Central memory CD8-positive, alpha-beta T cell (primary cell): Measurements from ENCODE around the gene FGF14.
A peak's percentile ranks its signal among the peaks of the same experiment; 100 is the strongest.

ENCODE experiments used
- ATAC-seq: fragments of 150-1000 bp; cut with Tn5 transposase; replicated peaks from 2 replicates; pipeline ENCODE4 v1.10.0; 2022; ENCODE audit warnings: mild to moderate bottlenecking, moderate FRiP score, moderate number of reproducible peaks; ENCODE audit not compliant: poor library complexity, severe bottlenecking; ENCODE audit errors: extremely low read depth
- DNase-seq, 2 donors: peaks; one replicate each; pipeline ENCODE4 v3.0.0; 2021; ENCODE audit warnings: low spot score in 2 of 2
- H3K27ac Mint-ChIP-seq: one replicate; pipeline ENCODE4 v1.8.0; 2022; ENCODE audit warnings: low read depth, mild to moderate bottlenecking, moderate library complexity, mixed read lengths
- H3K27me3 Mint-ChIP-seq: one replicate; pipeline ENCODE4 v1.8.0; 2022; ENCODE audit warnings: mixed read lengths
- H3K36me3 Mint-ChIP-seq: one replicate; pipeline ENCODE4 v1.8.0; 2022; ENCODE audit warnings: mild to moderate bottlenecking, moderate library complexity, mixed read lengths; ENCODE audit not compliant: insufficient read depth
- H3K4me1 Mint-ChIP-seq: one replicate; pipeline ENCODE4 v1.8.0; 2022; ENCODE audit warnings: mixed read lengths
- H3K4me3 Mint-ChIP-seq: one replicate; pipeline ENCODE4 v1.8.0; 2022; ENCODE audit warnings: mild to moderate bottlenecking, moderate library complexity, mixed read lengths
- H3K9me3 Mint-ChIP-seq: one replicate; pipeline ENCODE4 v1.8.0; 2022; ENCODE audit warnings: mixed read lengths

The FGF14 gene

DNA sequence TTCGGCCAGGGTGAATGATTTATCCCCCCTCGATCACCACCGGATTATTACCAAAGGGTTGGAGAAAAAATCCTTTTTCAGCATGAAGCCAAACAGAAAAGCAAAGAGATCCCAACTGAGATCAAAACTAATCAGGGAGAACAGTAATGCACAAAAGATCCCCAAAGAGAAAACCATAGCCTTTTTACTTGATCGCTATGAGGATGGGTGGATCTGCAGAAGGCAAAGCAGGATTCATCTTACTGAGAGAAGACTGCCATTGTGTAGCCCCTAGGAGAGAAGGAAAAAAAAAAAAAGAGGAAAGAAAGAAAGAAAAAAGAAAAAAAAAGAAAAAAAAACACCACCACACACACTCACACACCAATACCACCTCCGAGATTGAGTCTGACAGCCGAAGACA lies at the start of gene FGF14:
FGF14 (minus strand) TSS at position 283 of the 400 bp plus-strand sequence.
- H3K27me3 Mint-ChIP-seq: peaks cover 87% of the 10 kb centered on the region
- H3K27ac Mint-ChIP-seq: no peak within 1 kb of the TSS
- no peaks in the 10 kb centered on the region for H3K9me3 Mint-ChIP-seq
- DNase-seq (no peak), ATAC-seq (no peak)
- peaks cover 6% of the 10 kb centered on the region for H3K36me3 Mint-ChIP-seq
- peak within 1 kb of the TSS; percentile 54 for H3K4me3 Mint-ChIP-seq
- peaks cover 27% of the 10 kb centered on the region for H3K4me1 Mint-ChIP-seq

DNA sequence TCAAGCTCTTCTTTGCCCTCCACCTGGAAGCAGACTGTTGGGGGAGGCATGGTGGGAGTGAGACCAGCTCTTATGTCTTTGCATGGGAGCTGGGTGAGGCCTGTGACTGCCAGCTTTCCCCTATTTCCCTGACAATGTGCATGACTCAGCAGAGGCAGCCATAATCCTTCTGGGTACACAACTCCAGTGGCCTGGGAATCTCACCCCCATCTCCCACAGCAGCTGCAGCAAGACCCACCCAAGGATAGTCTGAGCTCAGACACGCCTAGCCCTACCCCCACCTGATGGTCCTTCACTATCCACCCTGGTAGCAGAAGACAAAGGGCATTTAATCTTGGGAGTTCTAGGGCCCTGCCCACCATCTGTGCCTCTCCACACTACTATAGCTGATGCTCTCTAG lies 41.4 kb upstream of the FGF14 start:
- Mint-ChIP-seq H3K27me3 (peaks cover 63% of the 10 kb centered on the region), H3K9me3 (peaks cover 8% of the 10 kb centered on the region), H3K4me1 (no peaks in the 10 kb centered on the region)

DNA sequence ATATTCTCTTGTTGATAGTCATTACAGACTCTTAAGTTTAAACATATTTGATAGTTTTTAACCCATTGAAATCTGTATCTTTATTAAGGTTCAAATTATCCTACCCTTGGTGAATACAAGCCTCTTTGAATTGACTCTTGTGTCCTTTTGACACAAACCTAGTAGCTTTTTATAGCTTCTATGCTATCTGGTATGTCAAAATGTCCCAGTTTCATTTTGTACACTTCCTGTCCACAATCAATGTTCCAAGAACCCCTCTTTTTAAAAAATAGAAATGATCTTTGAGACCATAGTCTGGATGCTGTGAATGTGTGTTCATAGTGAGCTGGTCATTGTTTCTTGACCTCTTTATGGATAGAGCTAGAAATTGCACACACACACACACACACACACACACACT lies 39.2 kb upstream of the FGF14 start:
- Mint-ChIP-seq H3K27ac (no peak overlapping the region), H3K4me3 (no peak overlapping the region), H3K36me3 (peaks cover 3% of the 10 kb centered on the region), H3K27me3 (peaks cover 54% of the 10 kb centered on the region), H3K4me1 (no peaks in the 10 kb centered on the region), H3K9me3 (peaks cover 8% of the 10 kb centered on the region)
- no peak for DNase-seq
- no peak for ATAC-seq

More for the DNA sequence above, 41.4 kb upstream of the FGF14 start:
- no peak for ATAC-seq
- DNase-seq: no peak
- peaks cover 3% of the 10 kb centered on the region for H3K36me3 Mint-ChIP-seq
- no peak overlapping the region for H3K27ac Mint-ChIP-seq
- H3K4me3 Mint-ChIP-seq: no peak overlapping the region

DNA sequence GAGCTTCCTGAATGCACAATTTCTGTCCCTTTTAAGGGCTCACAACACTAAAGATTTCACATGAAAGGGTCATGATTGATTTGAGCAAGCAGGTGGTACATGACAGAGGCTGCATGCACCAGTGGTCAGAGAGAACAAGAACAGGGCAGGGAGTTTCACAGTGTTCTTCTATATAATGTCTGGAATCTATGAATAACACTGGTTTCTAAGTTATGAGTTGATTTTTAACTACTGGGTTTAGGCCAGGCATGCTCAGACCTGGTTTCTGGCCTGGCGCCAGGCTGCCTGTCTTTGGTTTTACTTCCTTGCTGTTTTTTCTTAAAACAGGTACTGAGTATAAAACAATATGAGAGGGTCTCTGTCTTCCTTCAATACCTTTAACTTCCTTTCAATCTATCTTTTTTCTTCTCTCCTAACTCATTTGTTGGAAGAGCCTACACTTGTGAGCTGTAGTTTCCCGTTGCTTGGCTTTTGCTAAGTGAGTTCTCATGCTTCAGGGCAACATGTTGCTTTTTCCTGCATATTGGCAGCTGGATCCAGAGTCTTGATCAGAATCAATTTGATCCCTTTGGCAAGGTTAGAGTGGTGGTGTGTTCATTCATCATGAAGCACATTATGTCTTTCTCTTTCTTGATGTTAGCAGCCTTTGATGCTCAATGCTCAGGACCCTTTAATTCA lies 38.5 kb upstream of the FGF14 start:
- H3K27ac Mint-ChIP-seq: no peak overlapping the region
- H3K4me3 Mint-ChIP-seq: no peak overlapping the region
- no peaks in the 10 kb centered on the region for H3K4me1 Mint-ChIP-seq
- H3K27me3 Mint-ChIP-seq: peaks cover 59% of the 10 kb centered on the region
- DNase-seq: no peak
- peaks cover 8% of the 10 kb centered on the region for H3K9me3 Mint-ChIP-seq
- no peak for ATAC-seq
- H3K36me3 Mint-ChIP-seq: peaks cover 3% of the 10 kb centered on the region

DNA sequence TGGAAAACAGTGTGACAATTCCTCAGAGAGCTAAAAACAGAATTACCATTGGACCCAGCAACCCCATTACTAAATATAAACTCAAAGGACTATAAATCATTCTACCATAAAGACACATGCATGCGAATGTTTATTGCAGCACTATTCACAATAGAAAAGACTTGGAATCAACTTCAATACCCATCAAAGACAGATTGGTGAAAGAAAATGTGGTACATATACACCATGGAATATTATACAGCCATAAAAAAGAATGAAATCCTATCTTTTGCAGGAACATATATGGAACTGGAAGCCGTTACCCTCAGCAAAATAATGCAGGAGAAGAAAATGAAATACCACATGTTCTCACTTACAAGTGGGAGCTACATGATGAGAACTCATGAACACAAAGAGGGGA lies 20.8 kb upstream of the FGF14 start:
- DNase-seq: no peak
- peaks cover 10% of the 10 kb centered on the region for H3K9me3 Mint-ChIP-seq
- H3K27ac Mint-ChIP-seq: no peak overlapping the region
- no peak overlapping the region for H3K4me3 Mint-ChIP-seq
- no peaks in the 10 kb centered on the region for H3K36me3 Mint-ChIP-seq
- H3K27me3 Mint-ChIP-seq: peaks cover 10% of the 10 kb centered on the region
- no peaks in the 10 kb centered on the region for H3K4me1 Mint-ChIP-seq
- no peak for ATAC-seq

DNA sequence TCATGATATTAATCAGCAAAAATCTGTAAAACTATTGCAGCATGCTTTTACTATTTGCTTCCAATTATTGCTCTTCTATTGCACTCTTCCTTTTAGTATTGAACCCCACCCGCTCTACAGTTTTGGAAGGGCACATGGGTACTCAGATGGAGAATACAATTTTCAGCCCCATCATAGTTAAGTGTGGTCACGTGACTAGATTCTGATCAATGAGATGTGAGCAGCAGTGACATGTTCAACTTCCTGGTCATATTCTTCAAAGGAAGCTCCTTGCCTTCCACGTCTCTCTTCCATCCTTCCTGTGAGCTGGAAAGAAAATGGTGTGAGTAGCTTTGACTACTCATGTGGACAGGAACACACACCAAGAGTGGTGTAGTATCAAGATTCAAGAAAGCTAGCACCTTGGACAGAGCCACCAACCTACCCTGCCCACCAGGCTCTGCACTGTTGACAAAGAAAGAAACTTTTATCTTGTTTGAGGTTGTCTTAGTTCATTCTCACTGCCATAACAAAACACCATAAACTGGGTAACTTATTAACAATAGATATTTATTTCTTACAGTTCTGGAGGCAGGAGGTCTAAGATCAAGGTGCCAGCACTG lies 3.8 kb upstream of the FGF14 start:
- DNase-seq (no peak), ATAC-seq (no peak)
- H3K27me3 Mint-ChIP-seq: peaks cover 88% of the 10 kb centered on the region

DNA sequence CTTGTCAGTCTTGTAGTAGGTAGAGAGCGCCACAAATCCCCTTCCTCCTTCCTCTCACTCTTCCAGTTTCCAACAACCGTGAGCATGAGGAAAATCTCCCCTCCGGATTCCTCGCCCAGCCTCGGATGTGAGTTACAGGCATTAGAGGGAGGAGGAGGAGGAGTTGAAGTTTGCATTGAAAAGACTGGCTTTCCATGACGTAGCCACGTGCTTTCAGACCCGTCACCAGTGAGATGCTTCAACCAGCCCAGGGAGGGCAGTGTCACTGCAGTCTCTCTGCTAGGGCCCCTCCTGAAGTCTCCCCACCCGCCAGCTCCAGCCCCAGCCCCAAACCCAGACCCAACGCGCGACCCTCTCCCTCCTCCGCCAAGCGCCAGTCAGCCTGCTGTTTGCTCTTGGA lies 442 bp upstream of the FGF14 start:
- Mint-ChIP-seq H3K4me3 (peak overlapping the region; percentile 38), H3K27me3 (peaks cover 87% of the 10 kb centered on the region), H3K36me3 (peaks cover 7% of the 10 kb centered on the region)

More for the DNA sequence above, 3.8 kb upstream of the FGF14 start:
- Mint-ChIP-seq H3K9me3 (no peaks in the 10 kb centered on the region), H3K4me1 (peaks cover 19% of the 10 kb centered on the region), H3K4me3 (no peak overlapping the region), H3K27ac (no peak overlapping the region), H3K36me3 (peaks cover 7% of the 10 kb centered on the region)

DNA sequence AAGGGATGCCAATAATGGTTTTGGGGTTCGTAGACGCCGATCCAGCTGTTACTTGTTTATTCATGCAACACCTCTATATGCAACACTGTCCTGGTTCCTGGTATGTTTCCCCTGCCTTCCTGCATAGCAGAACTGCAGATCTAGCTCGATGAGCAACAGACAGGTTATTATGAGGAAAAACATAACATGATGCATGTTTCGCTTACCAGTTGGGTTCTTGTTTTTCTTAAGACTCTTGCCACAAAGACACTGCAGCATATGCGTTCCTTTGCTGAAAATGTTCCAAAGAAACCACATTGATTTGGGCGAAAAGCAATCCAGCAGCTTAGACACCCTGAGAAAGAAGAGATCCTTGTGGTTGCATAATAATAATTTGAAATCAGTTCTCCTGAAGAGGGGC lies 583 bp downstream of the FGF14 start:
- DNase-seq (no peak), ATAC-seq (no peak)
- Mint-ChIP-seq H3K27ac (no peak overlapping the region), H3K4me1 (peaks cover 27% of the 10 kb centered on the region), H3K27me3 (peaks cover 84% of the 10 kb centered on the region), H3K36me3 (peaks cover 6% of the 10 kb centered on the region), H3K4me3 (peak overlapping the region; percentile 54), H3K9me3 (no peaks in the 10 kb centered on the region)

More for the DNA sequence above, 442 bp upstream of the FGF14 start:
- ATAC-seq (no peak), DNase-seq (no peak)
- H3K4me1 Mint-ChIP-seq: peaks cover 27% of the 10 kb centered on the region
- no peaks in the 10 kb centered on the region for H3K9me3 Mint-ChIP-seq
- H3K27ac Mint-ChIP-seq: no peak overlapping the region

DNA sequence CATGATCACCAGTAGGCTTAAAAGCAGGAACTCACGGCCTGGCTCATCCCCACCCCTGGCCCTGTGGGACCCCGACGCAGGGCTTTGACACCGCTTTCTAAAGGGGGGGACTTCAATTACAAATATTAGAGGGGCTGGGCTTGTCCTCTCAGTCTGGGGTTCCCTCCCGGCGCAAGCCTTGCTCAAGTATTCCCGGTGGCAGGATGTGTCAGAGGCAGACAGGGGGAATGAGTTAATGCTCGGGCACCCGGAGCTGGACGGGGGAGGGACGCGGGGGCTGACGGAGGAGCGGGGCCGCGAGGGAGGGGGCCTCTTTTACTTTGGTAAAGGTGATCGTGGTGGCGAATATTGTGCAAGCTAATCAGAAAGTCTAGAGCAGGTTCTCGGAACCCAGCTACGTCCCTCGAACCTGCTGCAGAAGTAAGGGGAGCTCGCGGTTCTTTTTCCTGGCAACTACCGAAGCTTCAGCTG lies 1.1 kb downstream of the FGF14 start:
- Mint-ChIP-seq H3K4me3 (peak overlapping the region; percentile 54), H3K27me3 (peaks cover 79% of the 10 kb centered on the region), H3K9me3 (no peaks in the 10 kb centered on the region), H3K27ac (no peak overlapping the region), H3K36me3 (peaks cover 6% of the 10 kb centered on the region), H3K4me1 (peaks cover 27% of the 10 kb centered on the region)
- ATAC-seq (no peak), DNase-seq (no peak)

DNA sequence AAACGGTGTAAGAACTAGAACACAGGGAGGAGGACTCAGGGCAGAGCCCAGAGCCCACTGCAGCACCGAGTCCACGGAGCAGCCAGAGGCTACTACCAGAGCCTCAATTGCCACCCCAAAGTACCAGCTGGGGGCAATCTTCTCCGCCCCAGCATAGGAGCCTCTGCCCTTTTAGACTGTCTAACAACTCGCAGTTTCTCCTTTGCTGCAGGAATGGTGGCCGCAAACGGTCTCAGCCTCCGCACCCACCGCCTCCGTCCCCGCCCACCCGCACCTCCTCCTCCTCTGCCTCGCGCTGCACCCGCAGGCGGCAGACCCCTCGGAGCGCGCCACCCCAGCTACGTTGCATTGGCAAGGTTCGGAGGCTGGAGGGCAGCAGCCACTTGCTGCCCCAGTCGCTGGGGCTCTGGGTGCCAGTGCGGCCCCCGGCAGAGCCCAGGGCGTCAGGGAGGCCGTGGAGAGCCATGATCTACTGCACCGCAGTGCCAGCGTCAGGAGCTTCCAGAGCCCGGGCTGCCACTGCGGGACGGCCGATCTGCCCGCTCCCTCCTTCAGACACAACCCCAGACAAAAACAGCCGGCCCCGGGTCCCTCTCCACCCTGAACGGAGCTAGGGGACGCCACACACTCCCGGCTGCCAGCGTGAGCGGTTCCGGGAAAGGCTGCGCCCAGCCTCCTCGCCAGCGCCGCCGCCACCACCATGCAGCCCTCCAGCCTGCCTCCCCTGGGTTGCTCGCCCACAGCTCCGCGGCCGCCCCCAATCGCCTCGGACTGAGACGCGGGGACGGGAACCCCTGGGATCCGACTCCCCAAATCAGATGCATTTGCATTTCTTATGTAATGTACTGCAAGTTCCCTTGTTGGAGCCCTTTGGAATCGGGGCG lies 1.8 kb downstream of the FGF14 start:
- peaks cover 72% of the 10 kb centered on the region for H3K27me3 Mint-ChIP-seq
- H3K4me3 Mint-ChIP-seq: peak overlapping the region; percentile 54
- H3K27ac Mint-ChIP-seq: no peak overlapping the region
- peaks cover 6% of the 10 kb centered on the region for H3K36me3 Mint-ChIP-seq
- H3K9me3 Mint-ChIP-seq: no peaks in the 10 kb centered on the region
- ATAC-seq: peak; percentile 25
- no peak for DNase-seq
- peaks cover 29% of the 10 kb centered on the region for H3K4me1 Mint-ChIP-seq

DNA sequence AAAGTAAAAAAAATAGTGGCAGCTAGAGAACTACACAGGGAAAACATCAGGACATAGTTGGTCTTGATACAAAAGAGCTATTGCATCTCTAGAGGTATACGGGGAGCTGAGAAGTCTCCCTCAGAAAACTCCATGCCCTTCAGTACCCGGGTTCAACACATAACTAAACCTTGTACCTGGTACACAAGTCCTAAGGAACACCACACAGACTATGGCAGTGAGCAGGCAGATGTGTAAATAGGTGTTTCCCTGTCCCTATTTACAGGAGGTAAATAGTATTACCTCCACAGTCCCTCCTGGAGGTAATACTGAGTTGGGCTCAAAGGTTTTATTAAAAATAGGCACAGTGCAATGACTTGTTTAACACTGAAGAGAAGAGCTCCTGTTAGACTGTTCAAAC lies 5.9 kb downstream of the FGF14 start:
- no peak overlapping the region for H3K27ac Mint-ChIP-seq
- H3K9me3 Mint-ChIP-seq: no peaks in the 10 kb centered on the region
- no peak for DNase-seq
- no peak overlapping the region for H3K4me3 Mint-ChIP-seq
- peaks cover 23% of the 10 kb centered on the region for H3K4me1 Mint-ChIP-seq
- peaks cover 42% of the 10 kb centered on the region for H3K27me3 Mint-ChIP-seq
- peaks cover 12% of the 10 kb centered on the region for H3K36me3 Mint-ChIP-seq
- ATAC-seq: no peak

DNA sequence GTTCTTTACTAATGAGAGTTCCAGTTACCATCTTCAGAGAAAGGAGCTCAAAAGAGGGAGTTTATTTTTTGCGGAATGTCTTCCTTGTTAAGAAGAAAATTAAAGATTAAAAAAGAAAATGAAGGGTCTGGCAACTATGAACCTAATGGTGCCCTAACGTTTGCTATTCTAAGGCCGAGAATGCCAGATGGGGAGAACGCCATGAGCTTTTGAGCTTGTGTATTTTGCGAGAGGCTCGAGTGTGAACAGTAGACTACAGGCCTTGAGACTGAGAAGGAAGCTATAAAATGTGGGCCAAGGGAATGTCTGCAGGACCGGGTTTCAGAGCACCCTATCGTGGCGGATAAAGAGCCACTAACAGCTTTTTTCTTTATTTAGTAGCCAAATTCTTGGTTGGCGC lies 6.7 kb downstream of the FGF14 start:
- ATAC-seq (no peak), DNase-seq (no peak)
- H3K9me3 Mint-ChIP-seq: no peaks in the 10 kb centered on the region
- peak overlapping the region; percentile 69 for H3K27ac Mint-ChIP-seq
- H3K36me3 Mint-ChIP-seq: peaks cover 8% of the 10 kb centered on the region
- peaks cover 16% of the 10 kb centered on the region for H3K4me1 Mint-ChIP-seq
- H3K4me3 Mint-ChIP-seq: peak overlapping the region; percentile 89
- peaks cover 34% of the 10 kb centered on the region for H3K27me3 Mint-ChIP-seq
